HG03108 (cell line): ENCODE measurements around the gene KIF4A.
"Not testable (repeated sequence)": the region's sequence is repeated elsewhere in the genome, so short reads cannot be mapped to it uniquely, and the experiment has no call there.

Experiments used
- ATAC-seq: cut with Tn5 transposase; IDR thresholded peaks from one replicate; pipeline ENCODE4 v1.9.1; 2021; ENCODE audit warnings: moderate library complexity; ENCODE audit not compliant: unreplicated experiment

Gene KIF4A

DNA sequence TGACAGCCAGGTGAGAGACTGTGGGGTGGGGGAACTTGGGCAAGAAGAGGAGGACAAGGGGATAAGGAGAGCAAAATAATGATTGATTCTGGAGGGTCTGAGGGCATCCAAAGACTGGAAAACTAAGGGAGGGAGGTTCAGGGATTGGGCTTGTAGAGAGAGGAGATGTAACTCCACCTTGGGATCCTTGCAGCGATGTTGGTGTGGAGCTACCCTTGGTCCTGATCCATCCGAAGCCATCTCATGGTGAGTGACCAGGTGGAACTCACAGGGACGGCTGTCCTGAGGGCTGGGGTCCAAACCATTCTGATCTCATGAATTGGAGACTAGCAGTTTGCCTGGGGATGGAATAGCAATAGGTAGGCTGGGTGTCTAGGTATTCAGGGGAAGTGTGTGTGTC, 9.3 kb upstream of the KIF4A start:
- ATAC-seq, result no peak

DNA sequence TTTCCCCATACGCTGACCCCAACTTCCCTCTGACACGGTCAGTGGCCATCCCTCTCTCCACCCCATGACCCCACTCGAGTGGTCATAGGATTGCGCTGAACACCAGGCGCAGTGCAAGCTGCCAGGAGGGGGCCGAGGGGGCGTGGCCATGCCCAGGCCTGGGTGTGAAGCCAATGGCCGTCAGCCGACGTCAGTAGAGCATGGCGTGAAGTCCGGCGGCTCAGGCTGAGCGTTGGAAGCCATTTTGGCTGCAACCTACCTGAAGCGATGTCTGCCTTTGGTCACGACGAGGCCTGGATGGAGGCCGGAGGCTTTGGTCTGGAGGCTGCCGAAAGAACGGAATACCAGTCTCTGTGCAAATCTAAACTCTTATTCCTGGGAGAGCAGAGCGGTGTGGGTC, 8.0 kb upstream of the KIF4A start, which contains the start of gene RAB41:
RAB41 (plus strand) TSS at position 222 of the 400 bp plus-strand sequence; CDS start at position 268, 46 bp downstream.
- no peak for ATAC-seq

DNA sequence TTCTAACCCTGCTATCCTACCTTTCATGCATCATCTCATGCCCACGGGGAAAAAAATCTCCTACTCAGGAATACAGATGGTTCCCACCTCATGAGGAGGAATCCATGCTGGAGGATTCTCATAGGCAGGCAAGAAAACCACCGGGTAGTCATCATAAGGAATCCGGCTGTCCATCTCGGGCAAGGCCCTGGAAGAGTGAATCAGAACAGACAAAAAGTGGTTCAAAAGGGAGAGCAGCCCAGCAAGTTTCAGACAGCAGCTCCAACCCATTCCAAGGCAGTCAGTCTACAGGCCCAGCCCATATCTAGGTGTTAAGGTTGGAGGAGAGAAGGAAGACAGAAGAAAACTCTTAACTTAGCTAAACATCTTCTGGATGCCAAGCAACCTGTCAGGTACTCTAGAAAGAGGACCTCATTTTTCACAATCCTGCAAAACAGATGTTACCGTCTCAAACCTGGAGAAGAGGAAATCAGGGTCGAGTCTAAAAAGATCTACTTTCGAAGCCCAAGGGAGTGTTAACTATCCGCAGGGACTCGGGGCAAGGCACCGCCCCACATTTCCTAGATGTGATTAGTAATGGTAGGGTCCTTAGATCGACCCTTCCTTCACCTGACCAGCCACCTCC, 624 bp upstream of the KIF4A start:
- no peak for ATAC-seq

DNA sequence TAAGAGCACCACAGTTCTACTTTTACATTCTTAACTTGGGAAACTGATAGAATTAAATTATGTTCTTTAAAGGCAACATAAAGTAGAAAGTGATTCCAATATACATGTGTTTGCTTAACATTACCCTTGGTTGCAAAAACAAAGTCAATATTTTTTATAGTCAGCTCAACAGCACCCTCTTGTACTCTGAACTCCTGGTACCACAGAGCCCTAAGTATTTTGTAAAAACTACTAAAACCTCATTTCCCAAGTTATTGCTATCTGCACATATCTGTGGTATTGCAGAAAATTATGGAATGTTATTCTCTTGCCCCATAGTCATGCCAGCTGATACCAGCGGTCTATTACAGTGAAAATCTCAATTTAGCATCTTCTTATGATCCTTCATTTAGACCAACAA, 2.9 kb downstream of the KIF4A start:
- no peak for ATAC-seq

DNA sequence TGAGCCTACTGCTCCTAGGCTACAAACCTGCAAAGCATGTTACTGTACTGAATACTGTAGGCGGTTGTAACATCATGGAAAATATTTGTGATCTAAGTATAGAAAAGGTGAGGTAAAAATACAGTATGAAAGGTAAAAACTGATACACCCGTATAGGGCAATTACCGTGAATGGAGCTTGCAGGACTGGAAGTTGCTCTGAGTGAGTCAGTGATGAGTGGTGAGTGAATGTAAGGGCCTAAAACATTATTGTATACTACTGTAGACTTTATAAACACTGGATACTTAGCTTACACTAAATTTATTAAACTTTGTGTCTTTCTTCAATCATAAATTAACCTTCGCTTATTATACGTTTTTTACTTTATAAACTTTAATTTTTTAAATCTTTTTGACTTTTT, 3.7 kb downstream of the KIF4A start:
- ATAC-seq, result no peak

DNA sequence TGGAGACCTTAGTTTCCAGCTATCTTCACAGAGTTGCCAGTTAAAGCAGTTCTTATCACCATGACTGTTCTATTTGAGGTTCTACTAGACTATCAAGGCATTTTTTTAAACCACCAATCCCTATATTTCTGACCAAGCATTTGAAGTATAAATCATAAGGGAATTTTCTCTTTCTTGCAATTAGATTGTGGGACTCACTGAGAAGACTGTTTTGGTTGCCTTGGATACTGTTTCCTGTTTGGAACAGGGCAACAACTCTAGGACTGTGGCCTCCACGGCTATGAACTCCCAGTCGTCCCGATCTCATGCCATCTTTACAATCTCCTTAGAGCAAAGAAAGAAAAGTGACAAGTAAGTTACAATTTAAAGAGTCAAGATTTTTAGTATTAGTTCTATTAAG, 11.8 kb downstream of the KIF4A start:
- ATAC-seq, result no peak

DNA sequence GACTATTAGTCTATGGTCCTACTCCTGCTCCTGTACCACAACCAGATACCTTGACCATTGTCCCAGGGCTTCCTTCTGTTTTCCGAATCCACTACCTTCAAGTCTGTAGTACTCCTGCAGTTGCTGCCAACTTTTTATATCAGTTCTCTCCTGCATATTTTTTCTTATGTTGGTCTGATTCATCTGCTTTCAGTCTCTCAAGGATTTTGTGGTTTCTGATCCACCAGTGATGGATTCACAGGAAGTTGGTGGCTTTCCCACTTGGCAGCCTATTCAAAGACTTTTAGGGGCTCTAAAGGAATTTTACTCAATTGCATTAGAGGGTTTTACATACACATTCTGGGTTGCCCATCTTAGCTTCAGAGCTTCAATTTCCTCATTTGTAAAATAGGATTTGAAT, 23.6 kb downstream of the KIF4A start:
- no peak for ATAC-seq

DNA sequence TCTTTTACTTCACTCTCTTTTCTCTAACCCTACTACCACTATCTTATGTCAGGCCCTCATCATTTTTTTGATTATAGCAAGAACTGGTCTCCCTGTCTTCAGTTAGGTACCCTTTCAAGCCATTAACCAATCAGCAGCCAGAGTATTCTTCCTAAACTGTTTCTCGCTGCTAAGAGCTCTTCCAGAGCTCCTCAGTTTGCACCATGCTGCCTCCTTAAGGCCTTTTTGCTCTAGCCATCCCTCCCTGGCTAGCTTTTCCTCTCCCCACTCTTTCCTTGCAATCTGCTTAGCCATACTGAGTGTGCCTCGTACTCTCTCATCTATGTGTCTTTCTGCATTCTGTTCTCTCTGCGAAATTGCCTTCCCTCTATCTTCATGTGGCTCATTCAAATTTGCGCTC, 32.9 kb downstream of the KIF4A start:
- no peak for ATAC-seq

DNA sequence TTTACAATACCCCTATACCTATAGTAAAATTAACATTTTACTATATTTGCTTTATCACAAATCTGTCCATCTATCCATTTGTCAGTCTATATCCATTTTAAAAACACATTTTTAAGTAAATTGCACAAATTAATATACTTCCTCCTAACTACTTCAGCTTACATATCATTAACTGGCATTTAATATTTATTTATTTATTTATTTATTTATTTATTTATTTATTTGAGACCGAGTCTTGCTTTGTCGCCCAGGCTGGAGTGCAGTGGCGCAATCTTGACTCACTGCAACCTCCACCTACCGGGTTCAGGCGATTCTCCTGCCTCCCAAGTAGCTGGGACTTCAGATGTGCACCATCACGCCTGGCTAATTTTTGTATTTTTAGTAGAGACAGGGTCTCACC, 33.7 kb downstream of the KIF4A start:
- not testable (repeated sequence) for ATAC-seq

DNA sequence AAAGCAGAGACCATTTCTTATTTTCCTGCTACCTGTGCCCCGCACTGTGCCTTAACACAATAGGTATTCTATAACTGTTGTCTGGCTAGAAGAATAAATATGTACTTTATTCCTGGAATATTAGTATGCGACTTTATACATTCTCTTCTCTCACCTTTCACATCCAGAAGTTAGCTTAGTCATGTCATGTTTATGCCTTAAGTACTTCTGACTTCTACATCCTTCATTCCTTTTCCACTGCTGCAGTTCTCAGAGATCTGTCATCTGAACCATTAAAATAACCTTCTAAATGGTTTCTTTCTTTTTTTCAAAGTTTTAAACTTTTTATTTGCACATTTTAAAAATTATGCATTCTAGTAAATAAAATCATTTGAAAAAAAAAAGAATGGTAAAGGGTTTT, 34.4 kb downstream of the KIF4A start:
- no peak for ATAC-seq

DNA sequence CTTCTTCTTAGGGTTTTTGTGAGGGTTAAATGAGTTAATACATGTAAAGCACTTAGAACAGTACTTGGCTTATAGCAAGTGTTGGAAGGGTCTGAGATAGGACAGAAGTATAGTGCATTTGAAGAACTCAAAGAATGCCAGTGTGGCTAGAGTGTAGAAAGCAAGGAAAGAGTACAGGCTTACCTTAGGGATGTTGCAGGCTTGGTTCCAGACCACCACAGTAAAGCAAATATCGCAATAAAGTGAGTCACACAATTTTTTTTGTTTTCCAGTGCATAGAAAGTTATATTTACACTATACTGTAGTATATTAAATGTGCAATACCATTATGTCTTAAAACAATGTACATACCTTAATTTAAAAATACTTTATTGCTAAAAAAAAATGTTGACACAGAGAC, 41.3 kb downstream of the KIF4A start:
- no peak for ATAC-seq

DNA sequence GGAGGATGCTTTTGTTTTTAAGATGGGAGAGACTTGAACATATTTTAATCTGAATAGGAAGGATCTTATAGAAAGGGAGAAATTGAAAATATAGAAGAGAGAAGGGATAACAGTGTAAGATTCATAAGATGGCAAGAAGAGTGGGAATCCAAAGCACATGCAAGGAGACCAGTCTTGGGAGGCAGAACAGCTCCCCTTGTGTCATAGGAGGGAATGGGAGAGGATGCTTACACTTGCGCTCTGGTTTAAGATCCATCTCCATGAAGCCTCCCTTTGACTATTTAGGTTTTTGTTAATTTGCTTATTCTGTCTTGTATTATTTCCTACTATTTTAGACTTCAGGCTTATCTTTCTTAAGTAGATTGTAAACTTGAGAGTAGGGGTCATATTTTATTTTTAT, 42.7 kb downstream of the KIF4A start:
- ATAC-seq, result no peak

DNA sequence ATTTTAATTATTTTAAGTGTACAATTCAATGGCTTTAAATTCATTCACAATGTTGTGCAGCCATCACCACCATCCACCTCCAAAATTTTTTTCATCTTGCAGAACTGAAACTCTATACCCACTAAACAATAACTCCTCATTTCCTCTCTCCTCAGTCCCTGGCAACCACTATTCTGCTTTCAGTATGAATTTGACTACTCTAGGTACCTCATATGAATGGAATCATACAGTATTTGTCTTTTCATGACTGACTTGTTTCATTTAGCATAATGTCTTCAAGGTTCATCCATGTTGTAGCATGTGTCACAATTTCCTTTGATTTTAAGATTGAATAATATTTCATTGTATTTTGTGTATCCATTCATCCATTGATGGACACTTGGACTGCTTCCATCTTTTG, 46.9 kb downstream of the KIF4A start:
- ATAC-seq, result peak; percentile 100

DNA sequence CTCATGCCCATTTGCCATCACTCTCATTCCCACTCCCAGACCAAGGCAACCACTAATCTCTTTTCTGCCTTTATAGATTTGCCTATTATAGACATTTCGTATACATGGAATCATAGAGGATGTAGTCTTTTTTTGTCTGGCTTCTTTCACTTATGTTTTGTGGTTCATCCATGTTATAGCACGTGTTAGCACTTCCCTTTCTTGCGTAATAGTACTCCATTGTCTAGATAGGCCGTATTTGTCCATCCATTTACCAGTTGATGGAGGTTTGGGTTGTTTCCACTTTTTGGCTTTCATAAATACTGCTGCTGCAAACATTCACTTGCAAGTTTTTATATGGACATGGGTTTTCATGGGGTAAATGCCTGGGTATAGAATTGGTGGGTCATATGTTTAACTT, 48.4 kb downstream of the KIF4A start:
- no peak for ATAC-seq

DNA sequence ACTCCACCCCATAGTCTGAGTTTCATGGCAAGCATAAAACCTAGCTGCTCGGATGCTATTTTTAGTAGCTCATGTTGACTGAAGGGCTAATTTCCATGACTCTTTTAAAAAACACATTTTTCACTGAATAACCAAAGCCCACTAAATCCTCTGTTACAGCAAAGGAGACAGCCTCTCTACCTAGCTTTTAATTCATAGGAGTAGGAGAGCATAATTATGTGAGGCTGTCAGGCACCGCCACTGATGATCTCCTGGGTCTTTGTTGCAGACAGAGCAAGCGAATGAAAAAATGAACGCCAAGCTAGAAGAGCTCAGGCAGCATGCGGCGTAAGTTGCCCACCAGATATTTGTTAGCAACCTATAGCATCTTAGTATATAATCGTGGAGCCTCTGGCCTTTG, 53.5 kb downstream of the KIF4A start:
- ATAC-seq, result no peak

DNA sequence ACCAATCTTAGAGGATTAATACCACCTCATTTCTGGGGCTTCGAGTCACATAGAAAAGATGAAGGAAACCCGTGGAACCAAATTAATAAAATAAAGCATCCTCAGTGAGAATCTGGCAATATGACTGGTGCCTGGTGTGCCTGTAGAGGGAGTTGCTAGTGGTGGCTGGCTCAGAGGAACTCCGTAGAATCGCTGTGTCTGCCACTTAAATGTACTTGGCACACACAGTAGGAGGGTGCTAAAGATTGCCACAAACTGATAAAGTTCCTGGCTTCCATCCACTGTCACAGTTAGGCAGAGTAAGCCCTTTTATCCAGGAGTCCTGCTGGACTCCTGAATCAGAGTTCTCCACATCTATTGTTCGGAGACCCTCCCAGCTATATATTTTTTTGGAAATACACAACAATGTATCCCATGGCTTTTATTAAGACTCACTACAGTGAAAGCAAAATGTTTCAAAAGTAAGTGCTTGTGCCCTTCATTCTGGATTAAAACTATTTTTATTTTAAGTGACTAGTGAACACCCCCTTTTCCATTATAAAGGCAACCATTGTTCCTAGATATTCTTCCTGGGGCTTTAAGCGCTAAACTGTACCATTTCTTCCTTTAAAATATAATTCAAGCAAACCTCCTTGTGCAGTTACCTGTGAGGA, 56.6 kb downstream of the KIF4A start:
- ATAC-seq, result no peak

DNA sequence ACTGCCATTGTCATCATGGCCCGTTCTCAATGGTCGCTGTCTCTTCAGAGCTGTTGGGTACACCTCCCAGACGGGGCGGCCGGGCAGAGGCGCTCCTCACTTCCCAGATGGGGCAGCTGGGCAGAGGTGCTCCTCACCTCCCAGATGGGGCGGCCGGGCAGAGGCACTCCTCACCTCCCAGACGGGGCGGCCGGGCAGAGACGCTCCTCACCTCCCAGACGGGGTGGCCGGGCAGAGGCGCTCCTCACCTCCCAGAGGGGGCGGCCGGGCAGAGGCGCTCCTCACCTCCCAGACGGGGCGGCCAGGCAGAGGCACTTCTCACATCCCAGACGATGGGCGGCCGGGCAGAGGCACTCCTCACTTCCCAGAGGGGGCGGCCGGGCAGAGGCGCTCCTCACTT, 58.9 kb downstream of the KIF4A start:
- ATAC-seq, result not testable (repeated sequence)

DNA sequence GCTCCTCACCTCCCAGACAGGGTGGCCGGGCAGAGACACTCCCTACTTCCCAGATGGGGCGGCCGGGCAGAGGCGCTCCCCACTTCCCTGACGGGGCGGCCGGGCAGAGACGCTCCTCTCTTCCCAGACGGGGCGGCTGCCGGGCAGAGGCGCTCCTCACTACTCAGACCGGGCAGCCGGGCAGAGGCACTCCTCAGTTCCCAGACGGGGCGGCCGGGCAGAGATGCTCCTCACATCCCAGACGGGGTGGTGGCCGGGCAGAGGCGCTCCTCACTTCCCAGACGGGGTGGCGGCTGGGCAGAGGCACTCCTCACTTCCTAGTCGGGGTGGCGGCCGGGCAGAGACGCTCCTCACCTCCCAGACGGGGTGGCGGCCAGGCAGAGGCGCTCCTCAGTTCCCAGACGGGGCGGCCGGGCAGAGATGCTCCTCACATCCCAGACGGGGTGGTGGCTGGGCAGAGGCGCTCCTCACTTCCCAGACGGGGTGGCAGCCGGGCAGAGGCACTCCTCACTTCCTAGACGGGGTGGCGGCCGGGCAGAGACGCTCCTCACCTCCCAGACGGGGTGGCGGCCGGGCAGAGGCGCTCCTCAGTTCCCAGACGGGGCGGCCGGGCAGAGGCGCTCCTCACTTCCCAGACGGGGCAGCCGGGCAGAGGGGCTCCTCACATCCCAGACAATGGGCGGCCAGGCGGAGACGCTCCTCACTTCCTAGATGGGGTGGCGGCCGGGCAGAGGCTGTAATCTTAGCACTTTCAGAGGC, 59.6 kb downstream of the KIF4A start:
- ATAC-seq, result not testable (repeated sequence)

DNA sequence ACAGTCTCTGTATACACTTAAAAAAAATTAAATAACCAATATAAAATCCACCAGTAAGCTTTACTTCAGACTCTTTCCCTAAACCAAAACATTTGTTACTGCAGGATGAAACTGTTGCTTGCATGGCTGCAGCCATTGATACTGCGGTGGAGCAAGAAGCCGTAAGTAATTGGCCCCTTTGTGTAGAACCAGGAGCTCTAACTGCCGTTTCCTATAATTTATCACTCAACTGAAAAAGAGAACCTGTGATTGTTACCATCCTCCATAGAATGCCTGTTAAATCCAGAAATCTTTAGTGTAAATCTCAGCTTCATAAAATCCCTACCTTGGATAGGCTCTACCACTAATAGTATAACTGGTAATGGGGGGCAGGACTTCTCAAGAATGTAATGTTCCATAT, 62.6 kb downstream of the KIF4A start:
- ATAC-seq, result no peak

DNA sequence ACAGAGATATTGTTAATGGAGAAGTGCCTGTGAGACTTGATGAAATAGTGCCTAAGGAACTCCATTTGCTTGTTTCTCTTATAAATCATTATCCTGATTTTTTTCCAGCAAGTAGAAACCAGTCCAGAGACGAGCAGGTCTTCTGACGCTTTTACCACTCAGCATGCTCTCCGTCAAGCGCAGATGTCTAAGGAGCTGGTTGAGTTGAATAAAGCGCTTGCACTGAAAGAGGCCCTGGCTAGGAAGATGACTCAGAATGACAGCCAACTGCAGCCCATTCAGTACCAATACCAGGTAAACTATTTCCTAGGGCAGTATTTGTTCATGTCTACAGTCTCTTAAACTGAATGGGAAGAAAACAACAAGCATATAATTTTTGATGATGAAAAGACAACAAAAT, 63.6 kb downstream of the KIF4A start:
- no peak for ATAC-seq

DNA sequence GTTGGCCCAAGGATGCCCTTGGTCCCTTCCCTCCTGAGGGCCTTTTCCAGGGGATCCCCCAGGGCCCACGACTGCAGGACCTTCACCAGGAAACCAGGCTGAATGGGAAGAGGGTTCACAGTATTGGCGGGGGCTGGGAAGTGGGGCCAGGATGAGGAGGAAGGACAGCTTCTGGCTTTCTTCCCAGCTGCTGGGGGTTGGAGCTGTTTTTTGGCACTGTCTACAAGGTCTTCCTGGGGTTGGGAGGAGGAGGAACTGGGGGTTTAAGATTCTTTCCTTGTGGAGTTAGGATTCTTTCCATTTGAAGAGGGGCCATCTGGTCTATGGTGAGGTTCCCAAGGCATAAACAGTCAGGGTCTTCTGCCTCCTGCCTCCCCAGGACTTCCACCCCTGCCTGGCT, 64.8 kb downstream of the KIF4A start:
- ATAC-seq, result no peak

DNA sequence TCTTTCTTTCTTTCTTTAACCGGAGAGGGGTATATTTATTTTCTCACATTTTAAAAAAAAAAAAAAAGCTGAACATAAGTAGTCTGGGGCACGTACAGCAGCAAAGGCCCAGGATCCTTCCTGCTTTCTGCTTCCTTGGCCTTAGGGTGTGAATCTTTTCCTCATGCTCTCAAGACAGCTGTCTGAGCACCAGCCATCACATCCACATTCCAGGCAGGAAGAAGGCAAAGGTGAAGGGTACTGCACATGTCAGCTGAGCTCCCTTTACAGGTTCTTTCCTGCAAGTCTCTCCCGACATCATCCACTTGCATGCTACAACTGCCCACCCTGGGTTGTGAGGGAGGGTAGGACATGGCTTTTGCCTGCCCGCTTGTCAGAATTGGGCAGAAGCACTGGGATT, 69.6 kb downstream of the KIF4A start:
- no peak for ATAC-seq
